Measurements from ENCODE around the gene ABCA10.

Gene ABCA10

DNA sequence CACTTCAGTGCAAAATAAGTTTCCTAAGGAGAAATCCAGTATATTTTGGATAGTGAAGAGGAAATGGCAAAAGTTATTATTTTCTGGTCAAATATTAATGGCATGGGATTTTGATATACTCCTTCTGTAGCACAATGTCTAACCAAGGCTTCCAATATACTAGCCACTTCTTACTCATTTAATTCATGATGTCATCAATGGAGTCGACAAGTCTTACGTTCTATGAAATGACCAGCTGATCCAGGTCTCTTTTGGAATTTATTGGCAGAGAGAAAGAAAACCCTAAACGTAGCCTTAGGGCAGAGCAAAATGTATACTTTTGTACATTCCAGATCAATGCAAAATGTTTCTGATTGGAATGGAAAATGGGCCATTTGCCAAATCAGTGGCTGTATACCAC is 8.3 kb upstream of the ABCA10 start:
- DNase-seq (ENCODE audit: extremely low read depth, low read depth) = no peak
- TF ChIP-seq, protein P1, sequence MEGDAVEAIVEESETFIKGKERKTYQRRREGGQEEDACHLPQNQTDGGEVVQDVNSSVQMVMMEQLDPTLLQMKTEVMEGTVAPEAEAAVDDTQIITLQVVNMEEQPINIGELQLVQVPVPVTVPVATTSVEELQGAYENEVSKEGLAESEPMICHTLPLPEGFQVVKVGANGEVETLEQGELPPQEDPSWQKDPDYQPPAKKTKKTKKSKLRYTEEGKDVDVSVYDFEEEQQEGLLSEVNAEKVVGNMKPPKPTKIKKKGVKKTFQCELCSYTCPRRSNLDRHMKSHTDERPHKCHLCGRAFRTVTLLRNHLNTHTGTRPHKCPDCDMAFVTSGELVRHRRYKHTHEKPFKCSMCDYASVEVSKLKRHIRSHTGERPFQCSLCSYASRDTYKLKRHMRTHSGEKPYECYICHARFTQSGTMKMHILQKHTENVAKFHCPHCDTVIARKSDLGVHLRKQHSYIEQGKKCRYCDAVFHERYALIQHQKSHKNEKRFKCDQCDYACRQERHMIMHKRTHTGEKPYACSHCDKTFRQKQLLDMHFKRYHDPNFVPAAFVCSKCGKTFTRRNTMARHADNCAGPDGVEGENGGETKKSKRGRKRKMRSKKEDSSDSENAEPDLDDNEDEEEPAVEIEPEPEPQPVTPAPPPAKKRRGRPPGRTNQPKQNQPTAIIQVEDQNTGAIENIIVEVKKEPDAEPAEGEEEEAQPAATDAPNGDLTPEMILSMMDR (IDR thresholded peaks at IDR 0.05; ENCODE audit: low read depth, low read length) = no peak

DNA sequence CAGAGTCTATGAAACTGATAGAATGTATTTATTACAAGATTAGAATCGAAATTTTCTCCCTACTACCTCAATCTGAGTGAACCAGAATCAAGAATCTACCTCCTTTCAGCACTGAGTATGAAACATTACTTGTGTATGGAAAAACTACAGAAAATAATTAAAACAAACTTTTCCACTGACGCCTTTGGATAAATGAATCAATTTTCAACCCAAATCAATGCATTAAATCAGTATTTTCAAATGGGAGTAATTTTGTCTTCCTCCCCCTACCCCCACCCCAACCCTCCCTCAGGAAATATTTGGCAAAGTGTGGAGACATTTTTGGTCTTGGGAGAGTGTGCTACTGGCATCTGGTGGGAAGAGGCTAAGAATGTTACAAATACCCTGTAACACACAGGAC is 7.8 kb upstream of the ABCA10 start:
- no peak for DNase-seq (ENCODE audit: extremely low read depth, low read depth)
- TF ChIP-seq, protein P1 (IDR thresholded peaks at IDR 0.05; ENCODE audit: low read depth, low read length) = no peak

DNA sequence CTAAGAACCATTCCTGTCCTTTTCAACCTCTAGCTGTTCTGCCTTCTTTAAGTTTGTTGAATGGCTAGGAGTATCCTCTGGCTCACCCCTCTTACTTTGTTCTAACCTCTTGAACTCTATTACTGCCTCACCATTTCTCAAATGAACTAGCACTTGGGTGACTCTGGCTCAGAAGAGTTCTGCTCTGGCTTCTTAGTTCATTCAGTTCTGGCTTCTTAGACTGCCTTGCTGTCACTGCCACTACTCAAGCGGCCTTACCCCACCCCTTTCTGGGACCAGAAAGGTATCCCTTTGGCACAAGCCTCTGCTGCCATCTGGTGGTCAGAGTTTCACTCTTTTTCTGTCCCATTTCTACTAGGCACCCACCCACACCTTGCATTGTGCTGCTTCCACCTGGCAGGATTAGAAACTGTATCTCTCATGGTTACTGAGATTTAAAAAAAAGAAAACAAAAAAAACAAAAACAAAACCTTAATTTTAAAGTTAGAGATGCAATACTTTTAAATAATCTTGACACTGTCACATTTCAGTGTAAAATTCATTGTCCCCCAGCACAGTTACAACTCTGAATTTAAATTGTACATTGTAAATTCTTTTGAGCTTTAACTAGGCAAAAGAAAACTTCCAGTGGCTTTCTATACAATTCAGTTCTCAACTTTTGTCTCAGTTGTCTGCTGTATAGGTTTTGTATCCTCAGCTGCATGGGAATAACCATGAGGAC is 6.9 kb upstream of the ABCA10 start:
- TF ChIP-seq, protein P1 (IDR thresholded peaks at IDR 0.05; ENCODE audit: low read depth, low read length) = peak; percentile 75
- peak; percentile 65 for DNase-seq (ENCODE audit: extremely low read depth, low read depth)

DNA sequence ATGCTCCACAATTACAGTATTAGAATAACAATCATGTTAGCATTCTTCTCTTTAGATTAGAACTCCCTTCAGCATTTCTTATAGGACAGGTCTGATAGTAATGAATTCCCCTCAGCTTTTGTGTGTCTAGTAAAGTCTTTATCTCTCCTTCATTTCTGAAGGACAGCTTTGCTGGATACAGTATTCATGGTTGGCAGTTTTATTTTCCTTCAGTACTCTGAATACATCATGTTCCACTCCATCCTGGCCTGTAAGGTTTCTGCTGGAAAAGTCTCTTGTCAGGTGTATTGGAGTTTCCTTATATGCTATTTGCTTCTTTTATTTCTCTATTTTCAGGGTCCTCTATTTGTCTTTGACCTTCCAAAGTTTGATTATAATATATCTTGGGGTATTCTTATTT is 4.0 kb upstream of the ABCA10 start:
- no peak for DNase-seq (ENCODE audit: extremely low read depth, low read depth)
- TF ChIP-seq, protein P1 (IDR thresholded peaks at IDR 0.05; ENCODE audit: low read depth, low read length) = no peak

DNA sequence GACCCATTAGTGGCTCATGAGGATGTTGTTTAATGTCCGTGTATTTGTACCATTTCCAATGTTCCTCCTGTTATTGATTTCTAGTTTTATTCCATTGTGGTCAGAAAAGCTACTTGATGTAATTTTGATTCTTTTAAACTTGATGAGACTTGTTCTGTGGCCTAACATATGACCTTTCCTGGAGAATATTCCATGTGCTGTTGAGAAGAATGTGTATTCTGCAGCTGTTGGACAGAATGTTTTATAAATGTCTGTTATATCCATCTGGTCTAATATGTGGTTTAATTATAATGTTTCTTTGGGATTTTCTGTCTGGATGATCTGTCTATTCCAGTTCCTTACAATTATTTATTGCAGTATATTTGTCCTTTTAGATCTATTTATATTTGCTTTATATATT is 2.9 kb upstream of the ABCA10 start:
- no peak for DNase-seq (ENCODE audit: extremely low read depth, low read depth)
- TF ChIP-seq, protein P1 (IDR thresholded peaks at IDR 0.05; ENCODE audit: low read depth, low read length) = no peak

DNA sequence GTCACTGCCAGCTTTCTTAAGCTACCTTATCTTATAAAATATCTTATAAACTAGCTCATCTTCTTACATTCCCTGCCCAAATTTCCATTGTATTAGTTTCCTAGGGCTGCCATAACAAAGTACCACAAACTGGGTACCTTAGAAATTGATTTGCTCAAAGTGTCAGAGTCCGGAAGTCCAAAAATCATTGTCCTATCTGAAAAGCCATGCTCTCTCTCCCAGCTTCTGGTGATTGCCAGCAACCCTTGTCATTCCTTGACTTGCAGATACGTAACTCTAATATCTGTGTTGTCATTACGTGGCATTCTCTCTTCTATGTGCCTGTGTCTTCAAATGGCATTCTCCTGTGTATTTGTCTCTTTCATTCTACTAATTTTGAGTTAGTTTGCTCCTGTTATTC is 2.3 kb upstream of the ABCA10 start:
- DNase-seq (ENCODE audit: extremely low read depth, low read depth) = no peak
- TF ChIP-seq, protein P1 (IDR thresholded peaks at IDR 0.05; ENCODE audit: low read depth, low read length) = no peak

DNA sequence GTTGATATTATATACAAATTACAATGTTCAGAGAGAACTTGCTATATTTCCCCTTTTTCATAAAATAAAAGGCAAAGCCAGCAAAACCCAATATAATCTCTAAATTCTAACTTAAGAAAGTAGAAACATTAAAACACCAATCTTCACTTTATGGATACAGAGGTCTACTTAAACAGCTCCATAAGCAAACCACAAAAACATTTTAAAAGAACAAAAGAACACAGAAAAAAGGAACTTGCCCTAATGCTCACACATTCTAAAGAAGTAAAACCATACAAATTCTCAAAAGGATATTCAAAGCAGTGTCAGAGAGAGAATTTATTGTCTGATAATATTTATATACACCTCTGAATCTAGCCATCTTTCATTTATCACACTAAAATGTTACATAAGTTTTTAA is 606 bp downstream of the ABCA10 start:
- no peak for DNase-seq (ENCODE audit: extremely low read depth, low read depth)
- TF ChIP-seq, protein P1 (IDR thresholded peaks at IDR 0.05; ENCODE audit: low read depth, low read length) = no peak
